Measurements from ENCODE around the gene HK1.
"Not testable (repeated sequence)": the region's sequence is repeated elsewhere in the genome, so short reads cannot be mapped to it uniquely, and the experiment has no call there.

The HK1 gene

DNA sequence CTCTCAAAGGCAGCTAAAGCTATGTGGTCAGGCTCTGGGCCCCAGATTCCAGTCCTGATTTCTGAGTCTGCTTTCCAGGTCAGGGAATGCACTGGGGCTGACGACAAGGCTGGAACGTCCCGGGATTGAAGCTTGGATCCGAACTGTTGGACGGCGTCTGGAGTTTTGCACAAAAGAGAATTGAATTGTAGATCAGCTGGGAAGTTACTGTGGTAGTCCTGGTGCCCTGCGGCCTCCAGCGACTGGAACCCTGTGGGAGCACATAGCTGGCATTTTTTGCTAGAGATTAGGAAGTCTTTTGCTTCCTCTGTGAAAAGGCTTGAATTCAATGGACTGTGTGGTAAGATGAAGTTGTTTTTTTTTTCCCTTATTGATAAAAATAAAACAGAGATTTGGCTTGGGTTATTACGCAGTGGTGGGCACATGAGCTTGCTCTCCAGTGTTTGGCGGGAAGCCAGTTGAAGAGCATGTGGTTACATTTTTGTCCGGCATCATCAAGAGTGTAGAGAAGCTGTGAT, at the start of gene HK1:
TSS of gene HK1 (plus strand) at position 51 of the 518 bp plus-strand sequence.
- no peak for FAIRE-seq

DNA sequence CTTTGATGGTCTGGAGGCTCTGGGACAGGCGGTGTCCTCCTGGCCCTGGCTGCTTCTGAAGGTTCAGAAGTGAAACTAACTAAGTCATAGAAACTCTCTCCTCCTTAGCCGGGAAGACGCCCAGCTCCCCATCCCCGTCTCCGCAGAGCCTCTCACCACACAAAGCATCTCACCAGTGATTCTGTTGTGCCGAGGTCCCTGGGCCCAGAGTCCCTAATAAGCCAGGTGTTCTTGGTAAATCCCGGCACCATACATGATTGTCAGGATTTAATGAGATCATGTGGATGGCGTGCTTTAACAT, 48.7 kb upstream of the HK1 start:
- FAIRE-seq = no peak

- FAIRE-seq = no peak
Measured at GRCh38 chr10:69230128-69230527, 48.2 kb upstream of the HK1 start.

DNA sequence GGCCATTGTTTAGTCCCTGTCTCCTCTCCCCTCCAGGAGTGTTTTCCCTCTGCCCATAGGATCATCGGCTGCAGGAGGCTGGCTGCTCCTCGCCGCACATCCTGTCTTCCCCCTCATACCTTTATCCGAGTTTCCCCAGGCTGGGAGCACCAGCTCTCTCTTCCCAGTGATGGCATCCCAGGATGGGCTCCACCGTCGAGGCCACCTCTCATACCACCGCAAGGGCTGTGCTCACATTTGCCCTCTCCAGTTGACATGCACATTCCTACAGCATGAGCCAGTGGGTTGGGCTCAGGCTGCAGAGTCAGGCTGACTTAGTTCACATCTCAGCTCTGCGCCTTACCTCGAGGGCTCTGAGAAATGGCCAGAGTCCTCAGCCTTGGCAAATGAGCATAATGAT, 46.0 kb upstream of the HK1 start:
- no peak for FAIRE-seq

DNA sequence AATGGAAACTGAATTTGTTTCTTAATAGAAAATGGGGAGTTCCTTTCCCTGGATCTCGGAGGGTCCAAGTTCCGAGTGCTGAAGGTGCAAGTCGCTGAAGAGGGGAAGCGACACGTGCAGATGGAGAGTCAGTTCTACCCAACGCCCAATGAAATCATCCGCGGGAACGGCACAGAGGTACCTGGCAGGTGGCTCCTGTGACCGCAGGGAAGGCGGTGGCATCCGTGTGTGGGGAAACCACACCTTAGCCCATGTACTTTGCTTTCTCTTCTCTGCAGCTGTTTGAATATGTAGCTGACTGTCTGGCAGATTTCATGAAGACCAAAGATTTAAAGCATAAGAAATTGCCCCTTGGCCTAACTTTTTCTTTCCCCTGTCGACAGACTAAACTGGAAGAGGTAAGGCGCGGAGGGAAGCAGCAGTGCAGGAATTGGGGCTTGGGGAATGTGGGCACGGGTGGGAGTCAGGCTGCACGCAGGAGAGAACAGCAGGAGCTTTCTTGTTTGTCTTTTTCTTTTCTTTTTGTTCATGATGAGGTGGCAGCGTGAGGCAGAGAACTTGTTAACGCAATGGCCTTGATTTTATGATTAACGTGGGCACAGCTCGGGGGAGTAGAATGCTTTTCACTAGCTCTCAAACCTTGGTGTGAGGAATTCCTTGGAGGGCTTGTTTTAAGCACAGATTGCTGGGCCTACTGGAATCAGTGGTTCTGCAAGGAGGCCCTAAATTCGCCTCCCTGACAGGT, 45.4 kb upstream of the HK1 start:
- no peak for FAIRE-seq

GRCh38 chr10:69234447-69234846, 43.8 kb upstream of the HK1 start:
- FAIRE-seq = no peak

GRCh38 chr10:69237528-69238159, 40.7 kb upstream of the HK1 start:
- FAIRE-seq = no peak

DNA sequence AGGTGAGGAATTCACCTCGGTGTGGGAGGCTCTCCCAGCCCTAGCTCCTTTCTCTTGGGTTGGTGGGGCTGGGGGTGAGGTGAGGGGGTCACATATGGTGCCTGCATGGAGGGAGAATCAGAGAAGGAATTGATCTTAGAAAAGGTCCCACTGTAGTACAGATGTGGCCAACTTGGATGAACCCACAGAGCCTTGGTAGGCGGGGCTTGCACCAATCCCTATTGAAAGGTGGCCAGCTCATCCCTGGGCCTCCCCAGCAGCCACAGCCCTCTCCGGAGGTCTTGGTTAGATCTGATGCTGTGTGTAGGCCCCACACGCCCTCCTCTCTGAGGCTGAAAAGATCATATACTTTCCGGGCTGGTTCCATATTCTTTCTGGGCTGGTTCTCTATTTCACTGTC, 39.2 kb upstream of the HK1 start:
- FAIRE-seq = no peak

- no peak for FAIRE-seq
Measured at GRCh38 chr10:69239816-69240434, 38.4 kb upstream of the HK1 start.

DNA sequence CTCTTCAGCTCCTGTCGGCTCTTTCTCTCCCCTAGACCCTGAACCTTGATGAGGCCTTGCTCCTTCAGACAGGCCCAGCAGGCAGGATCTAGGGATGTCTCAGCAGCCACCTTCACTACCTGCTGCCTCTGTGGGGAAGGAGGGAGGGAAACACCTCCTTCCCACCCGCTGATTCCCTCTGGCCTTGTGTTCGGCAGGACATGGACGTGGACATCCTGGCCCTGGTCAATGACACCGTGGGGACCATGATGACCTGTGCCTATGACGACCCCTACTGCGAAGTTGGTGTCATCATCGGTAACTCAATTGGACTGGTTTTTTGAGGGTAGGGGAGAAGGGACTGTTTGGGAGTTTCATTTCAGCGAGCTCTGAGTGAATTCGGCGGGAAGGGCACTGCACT, 37.8 kb upstream of the HK1 start:
- FAIRE-seq = no peak

GRCh38 chr10:69241575-69241974, 36.7 kb upstream of the HK1 start:
- FAIRE-seq = no peak

DNA sequence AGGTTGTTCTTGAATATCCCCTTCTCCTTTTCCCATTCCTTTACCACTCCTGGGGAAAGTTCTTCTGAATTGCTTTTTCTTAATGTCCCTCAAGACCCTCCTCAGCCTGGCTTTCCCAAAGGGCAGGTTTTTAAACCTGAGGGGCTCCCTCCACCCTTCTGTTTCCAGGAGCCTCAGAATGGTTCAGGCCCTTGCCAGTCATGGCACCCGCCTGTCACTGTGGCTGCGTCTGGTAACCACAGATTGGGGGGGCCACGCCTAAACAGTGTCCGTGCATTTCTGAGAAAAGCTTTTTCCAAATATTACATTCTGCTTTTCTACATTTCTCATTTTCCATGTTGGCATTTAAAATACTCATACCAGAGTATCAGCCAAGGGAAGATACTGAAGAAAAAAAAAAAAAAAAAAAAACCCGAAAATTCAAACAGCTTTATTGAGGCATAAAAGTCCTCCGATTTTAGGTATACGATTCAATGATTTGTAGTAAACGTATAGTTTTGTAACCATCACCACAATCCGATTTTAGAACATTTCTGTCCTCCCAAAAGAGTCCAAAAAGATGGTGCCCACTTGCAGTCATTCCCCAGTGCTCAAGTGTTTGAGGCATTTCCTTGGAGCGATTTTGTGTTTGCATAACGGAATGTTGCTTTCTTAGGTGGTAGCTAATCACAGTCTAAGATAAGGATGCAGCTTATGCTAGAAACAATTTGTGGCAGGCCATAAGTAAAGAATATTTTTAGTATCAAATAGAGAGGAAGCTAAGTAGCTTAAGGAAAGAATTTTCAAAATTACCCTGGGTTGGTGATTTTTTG, 36.0 kb upstream of the HK1 start:
- FAIRE-seq = no peak

- FAIRE-seq = no peak
Measured at GRCh38 chr10:69242852-69243212, 35.5 kb upstream of the HK1 start.

DNA sequence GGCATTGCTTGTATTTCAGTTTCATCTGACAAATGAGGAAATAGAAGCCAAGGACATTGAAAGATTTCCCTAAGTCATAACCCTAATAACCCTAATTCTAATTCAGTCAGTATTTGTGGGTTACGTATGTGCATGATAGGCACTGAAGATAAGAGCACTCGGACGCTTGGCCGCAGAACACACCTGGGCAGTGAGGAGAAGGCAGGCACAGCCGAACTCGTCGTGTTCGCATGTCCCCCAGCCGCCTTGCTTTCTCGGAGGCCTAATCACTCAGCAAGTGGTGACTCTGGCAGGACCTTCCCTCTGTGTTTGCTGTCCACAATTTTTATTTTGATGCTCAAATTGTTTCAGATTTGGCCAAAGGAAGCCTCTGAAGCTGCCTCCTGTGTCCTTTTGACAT, 34.5 kb upstream of the HK1 start:
- no peak for FAIRE-seq

DNA sequence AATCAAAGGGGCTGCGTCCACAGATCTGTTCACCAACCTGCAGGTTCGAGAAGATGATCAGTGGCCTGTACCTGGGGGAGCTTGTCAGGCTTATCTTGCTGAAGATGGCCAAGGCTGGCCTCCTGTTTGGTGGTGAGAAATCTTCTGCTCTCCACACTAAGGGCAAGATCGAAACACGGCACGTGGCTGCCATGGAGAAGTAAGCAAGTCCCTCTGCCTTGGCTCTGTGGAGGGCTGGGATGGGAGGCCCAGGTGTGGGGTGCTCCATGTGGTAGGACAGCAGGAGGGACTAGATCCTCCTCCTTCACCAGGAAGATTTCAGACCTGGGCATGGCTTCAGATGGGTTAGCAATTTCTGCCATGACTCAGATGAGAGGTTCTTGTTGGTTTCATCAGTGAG, 32.3 kb upstream of the HK1 start:
- no peak for FAIRE-seq

DNA sequence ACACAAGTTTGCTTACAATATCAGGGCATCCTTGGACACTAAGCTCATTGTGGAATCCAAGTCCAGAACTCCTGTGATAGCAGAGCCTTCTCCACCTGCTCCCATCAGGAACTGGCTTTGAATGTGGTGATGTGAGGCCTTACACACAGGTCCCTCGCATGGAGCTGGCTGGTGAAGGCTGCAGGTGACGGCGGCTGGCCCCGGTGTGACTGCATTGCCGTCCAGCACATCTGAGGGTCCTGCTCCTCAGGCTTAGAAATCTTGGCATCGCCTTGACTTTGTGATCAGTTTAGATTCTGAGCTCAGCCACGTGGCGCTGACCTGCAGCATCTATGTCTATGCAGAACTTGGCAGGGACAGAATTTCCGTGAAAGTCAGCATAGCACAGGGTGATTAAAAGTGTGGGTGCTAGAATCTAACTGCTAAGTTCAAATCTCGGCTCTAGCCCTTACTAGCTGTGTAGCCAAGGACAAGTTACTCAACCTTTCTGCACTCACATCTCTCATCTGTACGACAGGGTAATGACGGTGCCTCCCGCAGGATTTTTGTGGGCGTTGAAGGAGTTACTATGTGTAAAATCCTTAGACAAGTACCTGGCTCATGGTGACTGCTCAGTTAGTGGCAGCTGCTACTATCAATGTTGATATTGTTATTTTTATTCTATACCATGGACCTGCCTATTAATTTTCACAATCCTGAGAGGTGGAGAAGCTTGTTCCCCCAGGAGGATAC, 31.5 kb upstream of the HK1 start:
- FAIRE-seq = no peak

DNA sequence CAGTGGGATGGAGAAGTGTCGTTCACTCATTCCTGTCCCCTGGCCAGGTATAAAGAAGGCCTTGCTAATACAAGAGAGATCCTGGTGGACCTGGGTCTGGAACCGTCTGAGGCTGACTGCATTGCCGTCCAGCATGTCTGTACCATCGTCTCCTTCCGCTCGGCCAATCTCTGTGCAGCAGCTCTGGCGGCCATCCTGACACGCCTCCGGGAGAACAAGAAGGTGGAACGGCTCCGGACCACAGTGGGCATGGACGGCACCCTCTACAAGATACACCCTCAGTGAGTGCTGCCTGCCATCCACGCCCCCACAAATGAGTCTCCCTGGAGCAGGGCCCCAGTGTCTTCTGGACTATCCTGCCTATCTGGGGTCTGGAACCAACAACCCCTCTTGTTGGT, 31.0 kb upstream of the HK1 start:
- FAIRE-seq = no peak

GRCh38 chr10:69248117-69248730, 30.1 kb upstream of the HK1 start:
- FAIRE-seq = no peak

GRCh38 chr10:69250041-69250440, 28.3 kb upstream of the HK1 start:
- no peak for FAIRE-seq

GRCh38 chr10:69251417-69251816, 26.9 kb upstream of the HK1 start:
- FAIRE-seq = not testable (repeated sequence)

DNA sequence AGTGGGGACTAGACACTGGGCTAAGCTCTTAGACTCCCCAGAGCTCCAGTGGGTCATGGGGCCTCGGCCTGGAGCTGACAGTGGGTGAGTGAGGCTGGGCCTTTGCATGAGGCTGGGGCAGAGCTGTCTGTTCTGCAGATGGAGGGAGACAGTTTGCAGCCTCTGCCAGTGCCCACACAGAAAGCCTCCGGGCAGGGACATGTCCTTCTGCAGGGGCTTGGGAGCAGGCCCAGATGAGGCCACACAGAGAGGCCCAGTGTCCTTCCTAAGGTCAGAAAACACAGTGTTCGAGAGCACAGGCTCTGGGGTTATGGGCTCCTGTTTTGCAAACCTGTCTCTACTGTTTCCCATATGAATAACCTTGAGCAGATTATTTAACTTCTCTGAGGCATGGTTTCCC, 25.1 kb upstream of the HK1 start:
- no peak for FAIRE-seq

DNA sequence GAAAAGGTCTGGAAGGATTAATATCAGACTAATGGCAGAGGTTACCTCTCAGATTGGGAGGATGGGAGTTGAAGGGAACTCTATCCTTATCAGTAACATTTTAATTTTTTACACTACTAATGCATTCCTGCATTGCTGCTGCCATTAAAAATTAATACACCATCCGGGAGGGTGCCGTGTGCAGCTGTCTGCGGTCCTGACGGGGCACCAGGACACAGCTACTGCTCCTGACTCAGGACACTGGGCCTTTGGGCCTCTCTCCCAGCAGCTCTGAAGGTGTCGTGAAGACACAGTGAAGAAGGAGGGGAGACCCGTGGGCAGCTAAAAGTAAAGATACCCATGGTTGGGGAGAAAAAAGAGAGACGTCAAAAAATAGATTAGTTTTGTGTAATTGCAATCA, 23.4 kb upstream of the HK1 start:
- FAIRE-seq = no peak
